ENCODE results near the gene COL21A1.

The COL21A1 gene

DNA sequence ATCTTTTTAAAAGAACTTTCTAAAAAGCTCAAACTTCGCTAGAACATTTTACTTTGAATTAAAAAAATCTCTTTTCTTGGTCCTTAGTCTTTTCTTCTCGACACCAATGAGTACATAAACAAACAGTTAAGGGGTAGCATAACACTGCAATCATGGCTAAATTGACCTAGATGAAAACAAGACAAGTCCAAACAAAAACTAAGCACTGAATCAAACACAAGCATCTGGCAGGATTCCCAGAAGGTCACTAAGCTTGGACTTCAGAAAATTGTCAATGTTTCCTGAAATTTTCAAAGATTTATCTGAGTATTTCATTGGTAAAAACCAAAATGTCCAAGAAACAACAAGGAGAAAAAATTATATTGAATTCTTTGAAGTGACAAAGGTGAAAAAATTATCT lies 5.0 kb downstream of the COL21A1 start:
- Histone ChIP-seq H2BK12ac (ENCODE audit: low read length in 2 of 2) (no peak overlapping the region), H2AK5ac (ENCODE audit: low read length, severe bottlenecking) (no peak overlapping the region), H3K9me3 (ENCODE audit: control insufficient read depth, low read length) (no peaks in the 10 kb centered on the region), H3K27me3 (ENCODE audit: control insufficient read depth in 1 of 2, insufficient read depth in 1 of 2, low read length in 2 of 2) (no peaks in the 10 kb centered on the region), H3K4ac (ENCODE audit: low read depth in 1 of 2, low read length in 2 of 2) (no peak overlapping the region), H3K23ac (ENCODE audit: low read length in 2 of 2) (no peak overlapping the region), H3K4me2 (ENCODE audit: low read length, poor library complexity, severe bottlenecking) (no peak overlapping the region), H3K79me1 (replicated peaks; ENCODE audit: low read length, poor library complexity, severe bottlenecking) (no peaks in the 10 kb centered on the region), H3K18ac (ENCODE audit: low read depth in 1 of 2, low read length in 2 of 2) (no peak overlapping the region), H2BK15ac (ENCODE audit: low read depth, poor library complexity, severe bottlenecking) (no peak overlapping the region), H3K36me3 (ENCODE audit: control insufficient read depth in 1 of 2, insufficient read depth in 2 of 2, low read depth in 1 of 2, low read length in 2 of 2) (no peaks in the 10 kb centered on the region), H3K27ac (ENCODE audit: low read length, poor library complexity, severe bottlenecking) (no peak overlapping the region), H3K4me3 (ENCODE audit: insufficient read depth in 1 of 2, low read depth in 1 of 2, low read length in 2 of 2) (no peak overlapping the region), H2BK120ac (ENCODE audit: low read depth, low read length) (no peak overlapping the region), H4K8ac (ENCODE audit: low read length) (no peak overlapping the region), H3K4me1 (ENCODE audit: control insufficient read depth, insufficient read depth, low read depth, low read length) (peaks cover 5% of the 10 kb centered on the region), H3K9ac (ENCODE audit: low read length) (no peak overlapping the region), H2AFZ (ENCODE audit: low read depth, low read length) (no peak overlapping the region), H2BK5ac (ENCODE audit: low read depth, low read length, poor library complexity, severe bottlenecking) (no peak overlapping the region), H3K14ac (ENCODE audit: low read length in 2 of 2) (no peak overlapping the region), H4K91ac (ENCODE audit: low read length) (no peak overlapping the region)
- DNase-seq = peak; percentile 29
- WGBS = 34% methylated on average over 2 of the region's 2 CpGs

DNA sequence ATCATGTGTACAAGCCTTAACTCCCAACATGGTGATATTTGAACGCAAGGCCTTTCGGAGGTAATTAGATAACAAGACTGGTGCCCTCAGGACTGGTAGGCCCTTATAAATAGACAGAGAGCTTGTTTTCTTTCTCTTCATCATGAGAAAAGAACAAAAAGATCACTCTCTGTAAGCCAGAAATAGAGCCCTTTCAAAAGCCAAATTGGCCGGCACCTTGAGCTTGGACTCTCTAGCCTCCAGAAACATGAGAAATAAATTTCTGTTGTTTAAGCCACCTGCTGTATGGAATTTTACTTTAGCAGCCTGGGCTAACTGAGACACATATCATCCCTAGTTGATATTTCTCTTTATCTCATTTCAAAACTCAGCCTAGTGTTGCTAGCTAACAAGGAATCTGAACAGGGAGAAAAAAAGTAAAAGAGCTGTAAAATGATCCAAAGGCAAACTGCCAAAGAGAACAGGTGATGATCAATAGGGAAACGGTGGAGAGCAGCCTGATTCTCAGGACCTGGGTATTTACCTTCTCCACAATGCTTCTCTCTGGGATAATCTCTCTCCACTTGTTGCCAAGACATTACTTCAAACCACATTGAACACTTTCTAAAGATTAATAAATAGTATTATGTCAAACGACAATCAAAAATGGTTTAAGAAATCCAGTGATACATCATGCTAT lies 6.1 kb downstream of the COL21A1 start:
- no peaks in the 10 kb centered on the region for H3K79me1 ChIP-seq (replicated peaks; ENCODE audit: low read length, poor library complexity, severe bottlenecking)
- H2BK12ac ChIP-seq (ENCODE audit: low read length in 2 of 2) = no peak overlapping the region
- H3K4me1 ChIP-seq (ENCODE audit: control insufficient read depth, insufficient read depth, low read depth, low read length) = no peaks in the 10 kb centered on the region
- H3K18ac ChIP-seq (ENCODE audit: low read depth in 1 of 2, low read length in 2 of 2) = no peak overlapping the region
- no peak overlapping the region for H4K91ac ChIP-seq (ENCODE audit: low read length)
- no peak overlapping the region for H2BK5ac ChIP-seq (ENCODE audit: low read depth, low read length, poor library complexity, severe bottlenecking)
- no peaks in the 10 kb centered on the region for H3K27me3 ChIP-seq (ENCODE audit: control insufficient read depth in 1 of 2, insufficient read depth in 1 of 2, low read length in 2 of 2)
- no peaks in the 10 kb centered on the region for H3K9me3 ChIP-seq (ENCODE audit: control insufficient read depth, low read length)
- H3K23ac ChIP-seq (ENCODE audit: low read length in 2 of 2) = no peak overlapping the region
- no peak overlapping the region for H3K27ac ChIP-seq (ENCODE audit: low read length, poor library complexity, severe bottlenecking)
- H4K8ac ChIP-seq (ENCODE audit: low read length) = no peak overlapping the region
- no peak overlapping the region for H3K4me3 ChIP-seq (ENCODE audit: insufficient read depth in 1 of 2, low read depth in 1 of 2, low read length in 2 of 2)
- no peak overlapping the region for H2AK5ac ChIP-seq (ENCODE audit: low read length, severe bottlenecking)
- H3K14ac ChIP-seq (ENCODE audit: low read length in 2 of 2) = no peak overlapping the region
- H2AFZ ChIP-seq (ENCODE audit: low read depth, low read length) = no peak overlapping the region
- no peak for DNase-seq
- WGBS = 100% methylated on average over 4 of the region's 5 CpGs
- H3K9ac ChIP-seq (ENCODE audit: low read length) = no peak overlapping the region
- H3K4me2 ChIP-seq (ENCODE audit: low read length, poor library complexity, severe bottlenecking) = no peak overlapping the region
- H2BK120ac ChIP-seq (ENCODE audit: low read depth, low read length) = no peak overlapping the region
- no peak overlapping the region for H2BK15ac ChIP-seq (ENCODE audit: low read depth, poor library complexity, severe bottlenecking)
- H3K4ac ChIP-seq (ENCODE audit: low read depth in 1 of 2, low read length in 2 of 2) = no peak overlapping the region
- H3K36me3 ChIP-seq (ENCODE audit: control insufficient read depth in 1 of 2, insufficient read depth in 2 of 2, low read depth in 1 of 2, low read length in 2 of 2) = no peaks in the 10 kb centered on the region

DNA sequence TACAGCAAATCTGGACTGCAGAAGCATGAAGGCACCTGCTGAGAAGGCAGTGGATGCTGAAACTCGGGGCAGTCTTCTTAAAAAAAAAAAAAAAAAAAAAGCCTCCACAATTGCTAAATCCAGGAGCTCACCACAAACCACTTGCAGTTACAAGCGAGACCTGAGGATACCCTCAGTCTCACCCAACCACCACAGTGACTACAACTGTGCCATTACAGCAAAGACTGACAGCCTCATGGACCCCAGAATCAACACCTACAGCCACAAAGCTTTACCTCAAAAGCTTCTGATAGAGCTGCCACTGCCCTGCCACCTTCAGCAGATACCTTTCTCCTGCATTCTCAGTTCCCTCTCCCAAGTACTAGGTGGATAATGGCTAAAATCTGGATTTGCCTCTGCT lies 9.0 kb downstream of the COL21A1 start:
- Histone ChIP-seq H4K8ac (ENCODE audit: low read length) (no peak overlapping the region), H3K36me3 (ENCODE audit: control insufficient read depth in 1 of 2, insufficient read depth in 2 of 2, low read depth in 1 of 2, low read length in 2 of 2) (no peaks in the 10 kb centered on the region), H2AFZ (ENCODE audit: low read depth, low read length) (no peak overlapping the region), H2AK5ac (ENCODE audit: low read length, severe bottlenecking) (no peak overlapping the region), H3K4me1 (ENCODE audit: control insufficient read depth, insufficient read depth, low read depth, low read length) (no peaks in the 10 kb centered on the region), H4K91ac (ENCODE audit: low read length) (no peak overlapping the region), H3K9ac (ENCODE audit: low read length) (no peak overlapping the region), H2BK15ac (ENCODE audit: low read depth, poor library complexity, severe bottlenecking) (no peak overlapping the region), H3K18ac (ENCODE audit: low read depth in 1 of 2, low read length in 2 of 2) (peak overlapping the region in 1 of 2 experiments; percentile 18), H3K9me3 (ENCODE audit: control insufficient read depth, low read length) (no peaks in the 10 kb centered on the region), H2BK120ac (ENCODE audit: low read depth, low read length) (no peak overlapping the region), H2BK12ac (ENCODE audit: low read length in 2 of 2) (no peak overlapping the region), H2BK5ac (ENCODE audit: low read depth, low read length, poor library complexity, severe bottlenecking) (no peak overlapping the region), H3K79me1 (replicated peaks; ENCODE audit: low read length, poor library complexity, severe bottlenecking) (no peaks in the 10 kb centered on the region), H3K4me2 (ENCODE audit: low read length, poor library complexity, severe bottlenecking) (no peak overlapping the region), H3K4me3 (ENCODE audit: insufficient read depth in 1 of 2, low read depth in 1 of 2, low read length in 2 of 2) (no peak overlapping the region), H3K23ac (ENCODE audit: low read length in 2 of 2) (no peak overlapping the region), H3K14ac (ENCODE audit: low read length in 2 of 2) (no peak overlapping the region), H3K27me3 (ENCODE audit: control insufficient read depth in 1 of 2, insufficient read depth in 1 of 2, low read length in 2 of 2) (no peaks in the 10 kb centered on the region), H3K4ac (ENCODE audit: low read depth in 1 of 2, low read length in 2 of 2) (no peak overlapping the region), H3K27ac (ENCODE audit: low read length, poor library complexity, severe bottlenecking) (no peak overlapping the region)
- 85% methylated on average over 2 of the region's 2 CpGs for WGBS
- DNase-seq = no peak

DNA sequence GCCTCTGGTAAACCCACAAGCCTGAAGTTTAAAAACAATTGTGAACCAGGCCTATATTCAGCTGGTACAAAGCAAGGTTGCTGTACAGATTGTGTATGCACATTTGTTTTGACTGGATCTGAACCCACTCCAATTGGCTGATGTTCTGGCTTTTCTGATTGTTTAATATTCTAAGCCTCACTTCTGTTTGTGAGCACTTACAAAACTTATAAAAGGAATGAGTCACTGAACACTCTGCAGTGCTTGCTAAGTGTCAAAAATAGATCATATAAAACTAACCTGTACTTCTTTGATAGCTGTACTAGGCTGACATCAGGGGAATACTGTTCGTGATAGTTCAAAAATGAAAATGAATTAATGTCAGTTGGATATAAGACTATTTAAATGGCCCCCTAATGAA lies 12.1 kb downstream of the COL21A1 start:
- H3K4me1 ChIP-seq (ENCODE audit: control insufficient read depth, insufficient read depth, low read depth, low read length) = no peaks in the 10 kb centered on the region
- DNase-seq = no peak
- no peak overlapping the region for H2AFZ ChIP-seq (ENCODE audit: low read depth, low read length)
- no peak overlapping the region for H3K27ac ChIP-seq (ENCODE audit: low read length, poor library complexity, severe bottlenecking)
- no peak overlapping the region for H3K4me3 ChIP-seq (ENCODE audit: insufficient read depth in 1 of 2, low read depth in 1 of 2, low read length in 2 of 2)
- H3K18ac ChIP-seq (ENCODE audit: low read depth in 1 of 2, low read length in 2 of 2) = no peak overlapping the region
- no peak overlapping the region for H2BK120ac ChIP-seq (ENCODE audit: low read depth, low read length)
- H3K9me3 ChIP-seq (ENCODE audit: control insufficient read depth, low read length) = no peaks in the 10 kb centered on the region
- no peaks in the 10 kb centered on the region for H3K79me1 ChIP-seq (replicated peaks; ENCODE audit: low read length, poor library complexity, severe bottlenecking)
- H3K9ac ChIP-seq (ENCODE audit: low read length) = no peak overlapping the region
- no peak overlapping the region for H2BK5ac ChIP-seq (ENCODE audit: low read depth, low read length, poor library complexity, severe bottlenecking)
- H4K91ac ChIP-seq (ENCODE audit: low read length) = no peak overlapping the region
- no peaks in the 10 kb centered on the region for H3K36me3 ChIP-seq (ENCODE audit: control insufficient read depth in 1 of 2, insufficient read depth in 2 of 2, low read depth in 1 of 2, low read length in 2 of 2)
- no peaks in the 10 kb centered on the region for H3K27me3 ChIP-seq (ENCODE audit: control insufficient read depth in 1 of 2, insufficient read depth in 1 of 2, low read length in 2 of 2)
- H2BK15ac ChIP-seq (ENCODE audit: low read depth, poor library complexity, severe bottlenecking) = no peak overlapping the region
- no peak overlapping the region for H3K23ac ChIP-seq (ENCODE audit: low read length in 2 of 2)
- H3K4ac ChIP-seq (ENCODE audit: low read depth in 1 of 2, low read length in 2 of 2) = no peak overlapping the region
- no peak overlapping the region for H2AK5ac ChIP-seq (ENCODE audit: low read length, severe bottlenecking)
- 90% methylated on average over 1 of the region's 1 CpG for WGBS
- H3K4me2 ChIP-seq (ENCODE audit: low read length, poor library complexity, severe bottlenecking) = no peak overlapping the region
- H2BK12ac ChIP-seq (ENCODE audit: low read length in 2 of 2) = no peak overlapping the region
- no peak overlapping the region for H3K14ac ChIP-seq (ENCODE audit: low read length in 2 of 2)
- H4K8ac ChIP-seq (ENCODE audit: low read length) = no peak overlapping the region
